HPDE6-E6E7 (cell line): ENCODE results near the gene PXT1.
"Not testable (repeated sequence)": the region's sequence is repeated elsewhere in the genome, so short reads cannot be mapped to it uniquely, and the experiment has no call there.

ENCODE experiments used
- DNase-seq: peaks from one replicate; pipeline ENCODE4 v3.0.0; 2011; ENCODE audit warnings: missing footprints; ENCODE audit errors: extremely low spot score

Gene PXT1

GRCh38 chr6:36443471-36444428 is 1.1 kb upstream of the PXT1 start:
- DNase-seq: no peak

GRCh38 chr6:36442103-36442670 is 467 bp downstream of the PXT1 start:
- DNase-seq: no peak

- DNase-seq: peak; percentile 98
Measured at GRCh38 chr6:36441307-36441894, 1.3 kb downstream of the PXT1 start.

GRCh38 chr6:36436466-36436865 is 6.2 kb downstream of the PXT1 start:
- no peak for DNase-seq

- DNase-seq: no peak
Measured at GRCh38 chr6:36432151-36432671, 10.4 kb downstream of the PXT1 start.

GRCh38 chr6:36431197-36431596 is 11.5 kb downstream of the PXT1 start:
- no peak for DNase-seq

GRCh38 chr6:36430351-36430750 is 12.3 kb downstream of the PXT1 start:
- no peak for DNase-seq

GRCh38 chr6:36428911-36429310 is 13.7 kb downstream of the PXT1 start:
- no peak for DNase-seq

- DNase-seq: no peak
Measured at GRCh38 chr6:36426622-36427021, 16.0 kb downstream of the PXT1 start.

- DNase-seq: peak; percentile 93
Measured at GRCh38 chr6:36423101-36423824, 19.4 kb downstream of the PXT1 start.

- DNase-seq: no peak
Measured at GRCh38 chr6:36422714-36423100, 19.9 kb downstream of the PXT1 start.

GRCh38 chr6:36419310-36419709 is 23.3 kb downstream of the PXT1 start:
- DNase-seq: peak; percentile 57

- DNase-seq: no peak
Measured at GRCh38 chr6:36418558-36418957, 24.1 kb downstream of the PXT1 start.

- no peak for DNase-seq
Measured at GRCh38 chr6:36414481-36414880, 28.2 kb downstream of the PXT1 start.

GRCh38 chr6:36413489-36414480 is 28.9 kb downstream of the PXT1 start:
- DNase-seq: no peak

- DNase-seq: not testable (repeated sequence)
Measured at GRCh38 chr6:36409718-36410117, 32.9 kb downstream of the PXT1 start.

- no peak for DNase-seq
Measured at GRCh38 chr6:36404164-36404563, 38.5 kb downstream of the PXT1 start.

GRCh38 chr6:36402481-36402880 is 40.2 kb downstream of the PXT1 start:
- no peak for DNase-seq

- DNase-seq: no peak
Measured at GRCh38 chr6:36399970-36400369, 42.7 kb downstream of the PXT1 start.

GRCh38 chr6:36392621-36393020 is 50.0 kb downstream of the PXT1 start:
- DNase-seq: no peak

- DNase-seq: no peak
Measured at GRCh38 chr6:36389353-36389752, 53.3 kb downstream of the PXT1 start.
